Measurements from ENCODE around the gene NACC1. TPM values are rescaled to one million over a fixed set of nuclear protein-coding genes. Genes with fewer than 3 reads are reported as not detected.

Gene NACC1
- total RNA-seq (2014; rRNA removed): 84.1 and 86.1 TPM in 2 replicates
- polyA plus RNA-seq (2012): 51.7 TPM

DNA sequence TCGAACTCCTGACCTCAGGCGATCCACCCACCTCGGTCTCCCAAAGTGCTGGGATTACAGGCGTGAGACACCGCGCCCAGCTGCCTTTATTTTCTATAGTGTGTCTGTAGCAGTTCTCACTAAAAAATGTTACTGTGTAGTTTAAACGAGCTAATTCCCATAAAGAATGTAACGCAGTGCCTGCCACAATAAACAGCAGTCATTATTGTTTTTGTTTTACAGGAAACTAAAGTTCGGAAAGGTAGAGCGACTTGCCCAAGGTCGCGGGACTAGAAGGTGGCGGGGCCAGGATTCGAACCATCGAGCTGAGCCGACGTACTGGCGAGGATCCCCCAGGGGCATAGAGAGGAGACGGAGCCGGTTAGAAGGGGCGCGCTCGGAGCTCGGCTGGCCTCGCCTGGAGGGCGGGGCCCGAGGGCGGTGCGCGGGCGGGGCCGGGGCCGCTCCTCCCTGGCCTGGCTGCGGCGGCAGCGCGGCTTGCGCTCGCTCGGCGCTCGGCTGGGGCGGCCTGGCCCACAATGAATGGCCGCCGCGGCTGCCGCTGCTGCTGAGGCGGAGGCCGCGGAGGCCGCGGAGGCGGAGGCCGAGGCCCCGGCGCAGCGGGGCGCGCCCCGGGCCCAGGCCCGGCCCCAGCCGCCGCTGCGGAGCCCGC, at the start of gene NACC1:
Gene NACC1, plus strand, starts transcription at position 493 of the 652 bp plus-strand sequence. CDS start 16,944 bp downstream, outside the sequence.
- DNase-seq (ENCODE audit: low read depth): peak; percentile 86

DNA sequence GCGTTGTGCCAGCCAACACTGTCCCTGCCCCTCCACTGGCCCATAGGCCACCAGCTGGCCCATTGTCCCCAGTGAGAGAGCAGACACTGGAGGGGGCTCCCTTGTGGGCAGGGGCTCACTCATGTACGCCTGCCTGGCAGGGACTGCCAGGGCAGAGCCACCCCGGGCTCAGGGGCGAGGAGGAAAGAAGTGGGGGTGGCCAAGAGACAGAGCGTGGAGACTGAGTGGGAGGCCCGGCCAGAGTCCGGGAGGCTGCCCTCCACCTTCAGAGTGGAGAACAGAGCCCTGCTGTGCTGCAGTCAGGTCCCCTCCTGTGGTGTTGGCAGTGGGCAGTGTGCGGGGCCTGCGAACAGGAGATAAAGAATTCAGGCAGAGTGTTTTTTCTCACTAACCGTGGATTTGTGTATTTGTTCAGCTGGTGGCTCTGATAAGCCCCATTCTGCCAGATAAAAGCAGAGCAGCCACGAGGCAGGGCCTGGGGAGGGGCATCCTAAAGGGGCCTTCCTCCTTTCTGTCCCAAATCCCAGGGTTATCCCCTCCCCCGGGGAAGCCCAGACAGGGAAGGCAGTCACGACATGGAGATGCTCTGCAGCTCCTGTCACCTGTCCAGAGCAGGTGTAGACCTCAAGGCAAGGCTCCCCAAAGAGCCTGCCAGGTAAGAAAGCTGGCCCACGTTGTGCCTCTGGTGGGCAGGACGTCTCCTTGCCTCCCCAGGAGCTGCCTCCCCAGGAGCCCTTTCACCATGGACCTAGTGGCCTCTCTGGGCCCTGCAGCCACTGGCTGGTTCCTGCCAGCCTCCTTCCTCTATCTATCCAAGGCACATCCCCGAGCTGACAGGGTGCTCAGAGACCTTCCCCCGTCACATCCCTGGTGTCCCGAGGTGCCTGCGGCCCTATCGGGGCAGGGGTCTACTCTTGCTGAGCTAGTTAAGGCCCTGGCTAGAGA, 48.4 kb upstream of the NACC1 start:
- DNase-seq (ENCODE audit: low read depth): no peak

DNA sequence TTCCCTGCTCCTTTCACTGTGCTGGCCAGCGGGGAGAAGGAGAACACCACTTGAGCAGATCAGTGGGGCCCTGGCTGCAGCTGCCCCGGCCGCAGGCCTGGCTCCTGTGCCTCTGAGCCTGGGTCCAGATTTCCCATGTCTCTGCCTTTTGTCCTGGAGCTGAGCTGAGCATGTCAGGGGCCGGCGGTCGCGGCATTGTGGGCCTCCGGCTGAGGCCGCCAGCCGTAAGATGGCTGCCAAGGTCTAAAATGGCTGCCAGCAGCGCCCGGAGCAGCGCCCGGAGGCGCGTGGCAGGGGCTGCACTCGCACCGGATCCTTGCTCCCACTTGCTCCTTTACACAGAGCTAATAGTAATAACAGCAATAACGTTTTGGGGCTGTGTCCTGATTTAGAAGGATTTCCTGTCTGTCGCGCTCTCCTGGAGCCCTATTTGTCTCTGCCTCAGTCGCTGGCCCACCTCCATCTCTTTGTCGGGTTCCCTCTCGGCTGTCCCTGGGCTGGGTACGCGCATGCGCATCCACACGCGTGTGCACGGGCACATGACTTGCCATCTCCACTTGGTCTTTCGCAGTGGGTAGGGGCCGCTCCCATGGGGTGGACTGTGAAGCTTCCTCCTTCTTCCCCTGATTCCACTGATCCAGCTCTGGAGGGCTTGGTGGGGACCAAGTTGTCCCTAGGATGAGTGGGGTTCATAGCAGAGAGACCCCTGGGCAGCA, 47.5 kb upstream of the NACC1 start:
- DNase-seq (ENCODE audit: low read depth): no peak

DNA sequence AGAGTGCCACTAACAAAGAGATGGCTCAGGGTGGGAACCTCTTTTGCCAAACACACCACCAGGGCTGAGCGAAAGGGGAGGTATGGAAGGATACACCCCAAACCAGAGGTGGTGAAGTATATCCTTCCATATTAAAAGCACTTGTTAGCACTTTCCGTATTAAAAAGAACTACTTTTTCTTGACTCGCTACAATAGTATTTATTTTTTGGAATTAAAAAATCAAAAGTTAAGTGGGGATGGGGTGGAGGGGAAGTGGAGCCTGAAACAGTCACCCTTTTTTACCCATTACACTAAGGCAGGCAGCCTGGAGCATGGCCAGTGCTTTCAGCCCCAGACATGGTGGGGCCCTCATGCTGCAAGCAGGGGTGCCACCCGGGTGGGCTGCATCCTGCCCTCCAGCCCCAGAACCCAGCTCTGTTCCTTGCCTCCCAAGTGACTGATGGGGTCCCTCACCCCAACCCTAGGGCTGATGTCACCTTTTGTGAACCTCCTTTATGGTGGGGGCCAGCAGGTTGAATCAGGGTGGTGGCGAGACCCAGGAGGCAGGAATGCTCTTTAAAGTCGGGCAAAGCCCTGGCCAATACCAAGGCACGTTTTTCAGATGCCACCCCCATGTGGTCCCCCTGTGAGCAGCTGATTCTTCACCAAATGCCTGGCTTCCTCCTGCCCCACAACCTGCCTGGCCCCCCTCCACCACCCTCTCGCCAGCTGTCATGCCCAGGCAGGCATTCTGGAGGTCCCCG, 46.4 kb upstream of the NACC1 start:
- DNase-seq (ENCODE audit: low read depth): no peak

DNA sequence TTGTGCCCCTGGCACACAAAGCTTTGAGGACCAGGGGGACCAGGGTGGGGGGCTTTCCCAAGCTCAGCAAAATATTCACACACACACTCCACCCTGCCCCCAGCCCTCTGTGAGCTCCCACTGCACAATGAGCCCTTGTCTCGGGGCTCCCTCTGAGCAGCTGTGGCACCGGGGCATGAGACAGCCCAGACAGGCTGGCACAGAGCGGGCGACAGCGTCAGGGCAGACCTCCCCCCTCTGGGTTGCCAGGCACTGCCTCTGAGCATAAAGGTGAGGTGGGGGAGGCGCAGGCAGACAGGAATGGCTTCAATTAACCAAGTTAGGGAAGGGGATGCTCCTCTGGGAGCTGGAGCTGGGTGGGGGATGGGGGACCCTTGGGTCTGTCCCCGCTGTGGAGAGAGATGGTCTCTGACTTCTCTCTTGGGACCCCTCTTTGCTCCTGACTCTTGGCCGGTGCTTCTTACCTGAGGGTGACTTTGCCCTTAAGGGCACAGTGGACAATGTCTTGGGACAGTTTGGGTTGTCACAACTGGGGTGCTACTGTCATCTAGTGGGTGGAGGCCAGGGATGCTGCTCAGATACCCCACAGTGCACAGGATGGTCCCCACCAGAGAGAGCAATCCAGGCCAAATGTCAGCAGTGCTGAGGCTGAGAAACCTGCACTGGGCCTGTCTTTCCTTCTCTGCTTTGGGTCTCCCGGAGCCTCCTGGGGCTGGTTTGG, 45.7 kb upstream of the NACC1 start:
- DNase-seq (ENCODE audit: low read depth): no peak

DNA sequence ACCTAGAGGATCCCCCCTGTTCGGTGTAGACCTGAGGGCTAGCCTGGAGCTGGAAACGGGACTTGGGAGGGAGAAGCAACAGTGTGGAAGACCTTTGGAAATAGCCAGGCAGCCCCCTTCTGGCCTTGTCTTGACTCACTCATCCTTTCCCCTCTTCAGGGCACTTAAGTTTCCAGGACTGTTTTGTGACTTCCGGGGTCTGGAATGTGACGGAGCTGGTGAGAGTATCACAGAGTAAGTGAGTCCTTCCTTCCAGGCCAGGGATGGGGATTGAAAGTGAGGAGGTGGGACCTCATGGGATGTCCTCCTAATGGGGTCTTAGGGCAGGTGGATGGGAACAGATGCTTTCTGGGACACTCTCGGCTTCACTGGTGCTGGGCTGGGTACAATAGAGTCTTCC, 44.8 kb upstream of the NACC1 start:
- DNase-seq (ENCODE audit: low read depth): no peak

DNA sequence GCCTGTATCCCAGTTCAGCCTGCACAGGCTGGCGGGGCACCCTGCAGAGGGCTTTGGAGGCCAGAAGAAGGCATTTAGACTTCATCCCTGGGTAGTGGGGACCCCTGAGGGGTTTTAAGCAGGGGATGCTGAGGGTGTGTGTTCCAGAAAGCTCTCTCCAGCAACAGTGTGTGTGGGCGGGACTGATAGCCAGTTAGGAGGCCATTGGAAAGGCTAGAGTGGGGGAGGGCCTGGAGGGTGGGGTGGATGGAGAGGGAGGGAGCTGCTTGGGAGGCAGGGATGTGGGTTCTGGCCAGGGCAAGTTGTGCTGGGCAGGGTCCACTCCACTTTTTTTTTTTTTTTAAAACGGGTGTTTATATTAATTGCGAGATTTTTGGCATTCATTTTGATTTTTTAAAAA, 43.7 kb upstream of the NACC1 start:
- DNase-seq (ENCODE audit: low read depth): no peak

DNA sequence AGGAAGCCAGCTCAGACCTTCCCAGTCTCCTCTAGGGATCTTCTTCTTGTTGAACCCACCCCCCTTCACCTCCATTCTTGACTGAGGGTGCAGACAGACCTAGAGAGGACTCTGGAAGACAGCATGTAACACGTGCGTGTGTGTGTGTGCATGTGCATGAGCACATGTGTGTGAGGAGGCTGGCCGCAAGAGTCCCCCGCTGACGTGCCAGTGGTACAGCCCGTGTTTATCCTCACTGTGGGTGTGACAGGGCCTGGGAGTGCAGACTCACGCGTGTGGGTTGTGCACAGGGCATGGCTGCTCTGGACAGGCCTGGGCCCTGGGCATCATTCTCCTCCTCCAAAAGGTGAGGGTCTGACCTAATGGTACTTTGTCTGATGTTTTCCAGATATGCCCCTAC, 41.7 kb upstream of the NACC1 start:
- DNase-seq (ENCODE audit: low read depth): no peak

DNA sequence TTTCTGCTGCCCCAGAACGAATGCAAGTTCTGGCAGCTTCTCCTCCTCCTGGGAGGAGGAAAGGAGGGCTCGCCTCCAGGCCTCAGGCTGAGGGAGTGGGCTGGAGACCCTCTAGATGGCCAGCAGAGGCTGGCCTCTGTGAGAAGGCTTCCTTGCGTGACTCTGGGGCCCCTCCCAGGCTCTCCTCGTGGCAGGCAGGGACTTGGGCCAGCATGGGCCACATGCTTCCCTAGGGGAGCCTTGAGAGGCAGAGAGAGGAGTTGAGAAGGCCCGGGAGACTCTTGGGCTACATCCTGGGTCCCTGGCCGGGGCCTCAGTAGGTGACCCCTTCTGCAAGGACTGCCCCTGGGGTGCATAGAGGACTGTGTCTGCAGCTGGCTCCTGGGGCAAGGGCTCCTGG, 41.3 kb upstream of the NACC1 start:
- DNase-seq (ENCODE audit: low read depth): no peak

DNA sequence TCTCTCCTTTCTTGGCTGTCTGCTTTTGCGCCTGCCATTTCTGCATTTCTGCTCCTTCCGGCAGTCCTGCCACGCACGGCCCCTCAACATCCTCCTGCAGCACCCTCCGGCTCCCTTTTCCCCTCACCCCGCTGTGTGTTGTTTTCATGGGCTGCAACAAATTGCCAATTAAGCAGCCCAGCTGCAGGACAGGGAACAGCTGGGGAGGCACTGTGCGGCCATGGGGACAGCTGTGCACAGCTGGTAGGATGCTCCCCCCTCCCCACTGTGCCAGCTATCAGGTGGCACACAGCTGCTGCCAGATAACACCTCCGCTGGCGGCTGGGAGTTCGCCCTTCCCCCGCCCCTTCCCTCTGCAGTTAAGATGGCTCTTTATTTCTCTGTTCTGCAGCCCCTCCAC, 40.8 kb upstream of the NACC1 start:
- no peak for DNase-seq (ENCODE audit: low read depth)

DNA sequence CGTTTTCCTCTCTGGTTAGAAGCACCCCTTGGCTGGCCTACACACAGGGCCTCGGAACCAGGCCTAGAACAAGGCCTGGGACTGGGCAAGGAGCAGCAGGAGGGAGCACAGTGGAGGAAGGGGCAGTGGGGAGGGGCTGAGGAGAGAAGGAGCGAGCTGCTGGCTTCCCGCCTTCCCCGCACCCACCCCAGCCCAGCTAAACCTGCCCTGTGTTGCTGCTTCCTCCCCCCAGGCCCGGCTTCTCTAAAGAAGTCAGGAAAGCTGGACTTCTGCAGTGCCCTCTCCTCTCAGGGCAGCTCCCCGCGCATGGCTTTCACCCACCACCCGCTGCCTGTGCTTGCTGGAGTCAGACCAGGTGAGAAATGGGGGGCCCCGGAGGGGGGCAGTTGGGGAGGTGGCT, 39.7 kb upstream of the NACC1 start:
- no peak for DNase-seq (ENCODE audit: low read depth)

DNA sequence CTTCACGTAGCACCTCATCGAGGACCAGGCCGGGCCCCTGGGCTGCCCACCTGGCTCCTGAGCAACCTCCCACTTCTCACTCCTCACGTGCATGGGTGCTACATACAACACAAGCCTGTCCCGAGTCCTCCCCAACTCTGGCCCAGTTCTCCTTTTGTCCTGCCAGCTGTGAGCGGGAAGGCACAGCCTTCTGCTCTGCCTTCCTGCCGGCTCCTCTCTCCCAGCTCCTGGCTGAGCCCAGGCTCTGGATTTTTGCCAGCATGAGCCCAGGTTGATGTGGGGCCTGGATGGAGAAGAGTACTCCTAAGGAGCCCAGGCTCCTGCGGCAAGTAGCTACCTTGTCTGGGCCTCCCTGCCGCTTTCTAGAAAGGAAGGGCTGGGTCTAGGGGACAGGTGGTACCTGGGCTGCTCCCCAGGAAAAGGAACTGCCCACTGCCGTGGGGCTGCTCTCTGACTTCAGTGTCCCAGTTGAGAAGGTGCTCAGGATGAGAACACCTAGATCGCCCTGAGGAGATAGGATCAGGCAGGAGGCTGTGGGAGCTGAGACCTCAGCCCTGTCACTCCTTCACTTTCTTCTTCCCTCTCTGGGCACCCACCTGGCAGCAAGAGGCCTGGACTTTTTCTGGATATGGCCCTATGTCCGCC, 39.0 kb upstream of the NACC1 start:
- DNase-seq (ENCODE audit: low read depth): no peak

DNA sequence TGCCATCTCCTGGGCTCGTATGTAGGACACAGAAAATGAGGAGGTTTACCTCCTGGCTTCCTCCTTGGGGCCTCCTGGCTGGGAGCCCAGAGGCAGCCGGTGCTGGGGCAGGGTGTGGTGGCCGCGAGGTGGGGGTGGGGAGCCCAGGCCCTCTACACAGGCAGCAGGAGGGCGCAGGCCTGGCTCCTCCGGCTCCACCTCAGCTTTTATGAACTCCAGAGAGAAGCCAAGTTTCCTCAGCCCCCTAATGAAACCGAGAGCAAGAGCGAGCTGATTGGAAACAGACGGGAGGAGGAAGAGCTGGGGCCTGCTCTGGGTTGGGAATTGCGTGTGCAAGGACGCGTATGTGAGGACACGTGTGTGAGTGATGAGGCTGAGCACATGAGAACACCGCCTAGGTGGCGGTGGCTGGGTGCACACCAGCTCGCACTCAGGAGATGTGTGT, 38.5 kb upstream of the NACC1 start:
- no peak for DNase-seq (ENCODE audit: low read depth)

DNA sequence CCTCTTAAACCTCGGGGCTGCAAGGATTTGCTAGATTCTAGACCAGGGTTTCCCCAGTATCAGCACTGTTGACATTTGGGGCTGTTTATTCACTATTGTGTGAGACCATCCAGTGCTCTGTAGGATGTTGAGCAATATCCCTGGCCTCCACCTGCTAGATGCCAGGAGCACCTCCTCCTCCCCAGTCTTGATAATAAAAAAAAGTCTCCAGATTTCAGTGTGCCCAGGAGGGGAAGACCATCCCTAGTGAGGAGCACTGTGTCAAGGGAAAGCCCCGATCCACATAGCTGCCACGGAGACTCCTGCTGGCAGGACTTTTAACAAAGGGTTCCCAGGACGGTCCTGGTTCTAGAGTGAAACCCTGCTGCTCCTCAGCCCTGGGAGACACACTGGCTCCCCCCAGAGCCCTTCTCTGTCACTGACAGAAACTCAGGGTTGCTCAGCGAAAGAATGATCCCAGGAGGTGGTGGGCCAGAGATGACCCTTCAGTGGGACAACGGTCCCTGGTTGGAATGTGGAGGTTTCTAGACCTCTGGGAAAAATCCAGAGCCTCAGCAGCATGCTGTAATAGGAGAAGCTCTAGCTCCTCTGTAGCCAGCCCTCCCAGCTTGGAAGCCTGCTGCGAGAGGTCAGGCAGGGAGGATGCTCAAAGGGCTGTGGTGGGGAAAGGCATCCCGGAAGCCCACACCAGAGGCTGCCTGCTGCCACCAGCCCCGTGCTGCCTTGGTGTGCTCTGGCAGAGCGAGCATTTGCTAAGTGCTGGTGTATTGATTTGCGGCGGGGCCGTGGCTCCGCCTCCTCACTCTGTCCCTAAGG, 35.7 kb upstream of the NACC1 start:
- peak; percentile 21 for DNase-seq (ENCODE audit: low read depth)

DNA sequence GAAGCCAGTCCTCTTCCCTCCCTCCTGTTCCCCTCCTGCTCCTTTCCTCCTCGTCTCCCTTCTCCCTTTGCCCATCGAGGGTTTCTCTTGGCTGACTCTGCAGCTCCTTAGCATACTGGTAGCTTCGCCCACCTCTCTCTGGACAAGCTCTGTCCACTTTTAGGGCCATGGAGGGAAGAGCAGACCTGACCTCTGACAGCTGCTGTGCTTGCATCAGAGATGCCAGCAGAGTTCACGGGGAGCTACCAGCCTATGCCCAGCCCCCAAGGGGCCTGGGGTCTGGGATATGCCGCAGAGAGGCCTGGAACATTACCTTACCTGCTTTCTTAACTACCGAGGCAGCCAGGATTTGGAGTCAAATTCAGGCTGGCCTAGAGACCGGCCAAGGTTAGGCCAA, 35.1 kb upstream of the NACC1 start:
- DNase-seq (ENCODE audit: low read depth): no peak

DNA sequence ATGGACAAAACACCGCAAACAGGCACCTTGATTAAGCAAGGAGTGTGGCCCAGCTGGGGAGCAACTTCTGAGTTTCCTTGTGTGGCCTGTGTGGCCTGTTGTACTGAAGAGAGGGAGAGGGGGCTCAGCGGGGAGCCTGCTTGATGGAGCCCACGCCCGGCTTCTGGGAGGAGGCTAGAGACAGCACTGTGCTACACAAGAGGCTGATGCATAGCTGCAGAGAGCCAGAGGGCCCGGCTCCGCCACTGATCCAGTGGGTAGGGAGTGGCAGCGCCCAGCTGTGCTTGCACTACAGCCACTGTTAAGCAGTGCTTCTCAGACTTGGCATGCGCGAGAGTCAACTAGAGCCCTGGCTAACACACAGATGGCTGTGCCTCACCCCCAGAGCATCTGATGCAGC, 34.4 kb upstream of the NACC1 start:
- DNase-seq (ENCODE audit: low read depth): no peak

DNA sequence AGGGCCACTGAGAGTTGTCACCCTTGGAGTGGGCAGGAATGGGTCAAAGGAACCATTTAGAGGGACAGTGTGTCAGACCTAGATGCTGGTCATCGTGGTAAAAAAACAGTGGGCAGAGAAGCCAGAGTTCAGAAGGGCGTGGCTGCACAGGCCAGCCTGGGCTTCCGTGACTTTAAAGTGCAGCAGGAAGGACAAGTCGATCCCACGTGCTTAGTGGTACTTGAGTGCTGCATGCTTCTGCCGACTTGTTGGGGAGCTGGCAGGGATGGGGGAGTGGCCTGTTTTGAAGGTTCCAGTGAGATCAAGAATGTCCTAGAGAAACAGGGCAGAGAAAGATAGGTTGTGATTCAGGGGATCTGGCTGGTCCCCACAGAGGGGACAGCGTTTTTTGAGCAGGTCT, 32.4 kb upstream of the NACC1 start:
- DNase-seq (ENCODE audit: low read depth): no peak

DNA sequence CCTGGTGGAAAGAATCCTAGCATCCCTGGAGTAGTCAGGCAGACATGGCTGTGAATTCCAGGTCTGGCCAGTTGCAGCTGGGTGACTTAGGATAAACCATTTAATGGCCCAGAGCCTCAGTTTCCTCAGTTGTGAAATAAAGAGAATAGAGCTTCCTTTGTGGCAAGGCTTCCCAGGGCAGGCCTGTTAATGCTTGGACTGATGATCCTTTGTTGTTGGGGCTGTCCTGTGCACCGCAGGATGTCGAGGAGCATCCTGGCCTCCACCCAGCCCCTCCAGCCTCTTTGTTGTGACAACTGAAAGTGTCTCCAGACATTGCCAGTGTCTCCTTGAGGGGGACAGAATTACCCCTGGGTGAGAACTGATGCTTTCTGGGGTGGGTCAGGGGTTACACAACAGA, 31.7 kb upstream of the NACC1 start:
- DNase-seq (ENCODE audit: low read depth): no peak

DNA sequence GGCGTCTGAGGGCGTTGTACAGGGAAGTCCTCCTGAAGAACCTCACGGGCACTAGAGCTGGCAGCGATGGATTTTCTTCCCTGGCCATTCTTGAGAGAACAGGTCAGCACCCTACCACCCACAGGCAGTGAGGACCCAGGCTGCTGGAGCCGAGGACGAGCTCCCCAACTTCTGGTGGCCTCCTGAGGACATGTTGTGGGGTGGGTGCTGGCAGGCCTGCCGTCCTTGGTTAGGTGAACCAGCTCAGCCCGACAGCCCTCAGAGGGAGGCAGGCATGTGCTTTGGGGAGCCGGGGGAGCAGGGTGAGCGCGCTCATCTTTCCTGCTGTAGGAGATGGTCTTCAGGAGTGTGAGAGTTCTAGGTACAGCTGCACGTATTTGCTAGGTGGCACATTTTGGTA, 30.8 kb upstream of the NACC1 start:
- DNase-seq (ENCODE audit: low read depth): no peak

Data from LHCN-M2 (cell line).